Right renal pelvis (tissue), 4 donors: ENCODE results near the gene THSD7B. TPM values are rescaled to one million over a fixed set of nuclear protein-coding genes. Genes with fewer than 3 reads are reported as not detected.
"Not testable (repeated sequence)": the region's sequence is repeated elsewhere in the genome, so short reads cannot be mapped to it uniquely, and the experiment has no call there.

Experiments
- DNase-seq, 4 donors: peaks; one replicate each; pipeline ENCODE4 v3.0.0-alpha.2; 2013; ENCODE audit warnings: low read depth in 4 of 4, low spot score in 3 of 4, missing footprints in 1 of 4
- polyA plus RNA-seq, 4 donors: library from polyadenylated mRNA; unstranded; fragments of 120-200 nt; gene quantifications; one replicate each; pipeline ENCODE4 v1.2.1, GENCODE V29; 2013; ENCODE audit not compliant: insufficient read length in 4 of 4

Gene THSD7B
- polyA plus RNA-seq, 4 donors = 3.3 to 5.5 (median 5.0) TPM

DNA sequence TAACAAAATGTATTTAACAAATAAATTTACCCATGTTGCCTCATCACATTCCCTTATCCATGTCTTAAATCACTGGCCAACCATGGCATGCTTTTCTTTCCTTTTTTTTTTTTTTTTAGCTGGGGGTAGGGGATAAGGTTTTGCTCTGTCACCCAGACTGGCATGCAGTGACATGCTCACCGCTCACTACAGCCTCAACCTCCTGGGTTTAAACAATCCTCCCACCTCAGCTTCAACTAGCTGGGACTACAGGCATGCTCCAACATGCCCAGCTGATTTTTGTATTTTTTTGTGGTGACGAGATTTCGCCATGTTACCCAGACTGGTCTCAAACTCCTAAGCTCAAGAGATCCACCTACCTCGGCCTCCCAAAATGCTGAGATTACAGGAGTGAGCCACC lies 266.4 kb downstream of the THSD7B start:
- DNase-seq = no peak

- DNase-seq = no peak
Measured at GRCh38 chr2:137036619-137037018, 271.3 kb downstream of the THSD7B start.

GRCh38 chr2:137039482-137040152 lies 274.3 kb downstream of the THSD7B start:
- DNase-seq = no peak

GRCh38 chr2:137047369-137047768 lies 282.0 kb downstream of the THSD7B start:
- DNase-seq = no peak

DNA sequence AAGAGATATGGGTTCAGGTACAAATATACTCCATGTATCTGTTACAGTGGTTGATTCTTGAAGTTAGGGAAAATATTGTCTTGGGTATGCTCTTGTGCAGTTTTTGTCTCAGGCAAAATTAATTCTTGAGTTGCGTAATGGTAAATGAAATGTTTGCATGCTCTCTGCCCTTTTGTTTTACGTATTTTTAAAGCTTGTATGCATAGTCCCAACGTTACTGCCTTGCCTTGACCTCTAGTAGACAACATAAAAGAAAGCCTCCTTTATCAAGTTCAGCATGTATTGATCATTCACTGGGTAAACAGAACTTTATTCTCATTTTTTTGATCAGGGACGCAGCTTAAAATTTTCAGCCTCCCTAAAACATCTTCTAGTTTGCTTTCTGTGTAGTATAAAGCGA lies 283.1 kb downstream of the THSD7B start:
- DNase-seq = no peak

DNA sequence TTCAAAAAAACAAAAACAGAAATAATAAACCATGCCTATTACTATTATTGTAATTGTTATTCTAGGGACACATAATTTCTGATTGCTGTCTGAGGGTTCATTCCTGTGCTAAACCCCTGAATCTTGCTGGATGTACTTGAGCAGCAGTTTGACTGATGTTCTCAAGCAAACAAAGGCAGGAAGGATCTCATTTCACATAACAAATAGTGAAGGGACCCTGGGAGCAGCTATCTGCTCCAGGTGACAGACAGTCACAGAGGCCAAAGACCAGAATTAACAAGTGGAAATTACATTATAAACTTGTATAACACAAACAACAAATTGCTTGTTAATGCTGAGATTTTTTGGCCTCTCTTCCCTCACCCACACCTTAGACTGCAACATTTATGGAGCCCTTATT lies 284.2 kb downstream of the THSD7B start:
- no peak for DNase-seq

DNA sequence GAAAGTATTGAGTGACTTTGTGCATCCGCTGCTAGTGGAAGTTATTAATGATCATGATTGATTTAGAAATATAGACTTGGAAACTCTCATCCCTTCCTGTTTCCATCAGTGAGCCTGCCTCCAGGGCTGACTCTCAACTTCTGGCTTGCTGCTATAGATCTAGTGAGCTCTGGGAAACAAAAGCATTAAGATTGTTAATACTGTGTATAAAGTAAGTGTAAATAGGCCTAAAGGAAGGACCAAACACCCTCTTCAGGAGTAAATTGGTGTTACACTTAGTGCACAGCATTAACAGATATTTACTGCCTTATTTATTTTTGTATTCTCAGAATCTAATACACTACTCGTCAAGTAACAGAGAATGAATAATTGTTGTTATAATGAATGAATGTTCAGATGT lies 285.6 kb downstream of the THSD7B start:
- no peak for DNase-seq

- DNase-seq = peak in 1 of 4 donors; percentile 17
Measured at GRCh38 chr2:137051778-137052398, 286.5 kb downstream of the THSD7B start.

GRCh38 chr2:137056704-137057103 lies 291.4 kb downstream of the THSD7B start:
- no peak for DNase-seq

DNA sequence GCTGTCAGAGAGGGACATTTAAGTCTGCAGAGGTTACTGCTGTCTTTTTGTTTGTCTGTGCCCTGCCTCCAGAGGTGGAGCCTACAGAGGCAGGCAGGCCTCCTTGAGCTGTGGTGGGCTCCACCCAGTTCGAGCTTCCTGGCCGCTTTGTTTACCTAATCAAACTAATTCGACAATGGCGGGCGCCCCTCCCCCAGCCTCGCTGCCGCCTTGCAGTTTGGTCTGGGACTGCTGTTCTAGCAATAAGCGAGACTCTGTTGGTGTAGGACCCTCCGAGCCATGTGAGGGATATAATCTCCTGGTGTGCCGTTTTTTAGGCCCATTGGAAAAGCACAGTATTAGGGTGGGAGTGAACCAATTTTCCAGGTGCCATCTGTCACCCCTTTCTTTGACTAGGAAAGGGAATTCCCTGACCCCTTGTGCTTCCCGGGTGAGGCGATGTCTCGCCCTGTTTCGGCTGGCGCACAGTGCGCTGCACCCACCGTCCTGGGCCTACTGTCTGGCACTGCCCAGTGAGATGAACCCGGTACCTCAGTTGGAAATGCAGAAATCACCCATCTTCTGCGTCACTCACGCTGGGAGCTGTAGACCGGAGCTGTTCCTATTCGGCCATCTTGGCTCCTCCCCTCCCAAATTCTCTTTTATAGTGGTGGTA lies 310.9 kb downstream of the THSD7B start:
- DNase-seq = not testable (repeated sequence)

GRCh38 chr2:137091704-137092103 lies 326.4 kb downstream of the THSD7B start:
- DNase-seq = no peak

DNA sequence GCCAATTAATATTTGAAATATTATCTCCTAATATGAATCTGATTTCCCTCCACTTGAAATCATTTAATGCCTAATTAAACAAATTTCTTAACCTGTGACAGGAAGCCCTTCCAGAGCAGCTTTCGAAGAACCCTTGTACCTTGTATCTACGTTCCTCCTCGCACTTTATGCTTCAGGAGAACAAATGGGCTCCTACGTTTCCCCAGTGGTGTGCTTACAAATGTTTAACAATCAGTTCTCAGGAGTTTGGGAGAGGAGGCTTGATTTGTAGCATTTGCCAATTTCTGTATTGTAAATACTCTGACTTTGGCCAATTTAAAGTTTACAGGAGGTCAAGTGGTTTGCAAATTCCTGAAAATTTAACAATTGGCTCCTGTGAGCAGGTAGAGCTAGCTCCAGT lies 327.8 kb downstream of the THSD7B start:
- DNase-seq = no peak

DNA sequence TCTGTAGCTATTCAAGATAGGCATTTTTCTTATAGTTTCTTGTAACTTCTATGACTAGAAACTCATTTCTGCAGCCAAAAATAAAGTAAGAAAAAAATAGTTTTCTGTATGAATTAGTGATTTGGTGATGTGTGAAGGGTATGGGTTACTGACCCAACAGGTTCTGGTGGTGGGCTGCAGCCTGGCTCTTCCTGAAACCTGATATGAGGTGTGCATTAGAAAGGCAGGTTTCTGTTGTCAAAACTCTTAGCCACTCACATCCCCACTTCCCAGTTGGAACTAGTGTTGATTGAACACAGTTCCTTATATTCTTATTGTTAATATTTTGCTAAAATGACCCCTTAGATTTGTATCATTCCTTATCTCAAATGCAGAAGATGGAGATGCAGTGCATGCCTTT lies 330.8 kb downstream of the THSD7B start:
- no peak for DNase-seq

DNA sequence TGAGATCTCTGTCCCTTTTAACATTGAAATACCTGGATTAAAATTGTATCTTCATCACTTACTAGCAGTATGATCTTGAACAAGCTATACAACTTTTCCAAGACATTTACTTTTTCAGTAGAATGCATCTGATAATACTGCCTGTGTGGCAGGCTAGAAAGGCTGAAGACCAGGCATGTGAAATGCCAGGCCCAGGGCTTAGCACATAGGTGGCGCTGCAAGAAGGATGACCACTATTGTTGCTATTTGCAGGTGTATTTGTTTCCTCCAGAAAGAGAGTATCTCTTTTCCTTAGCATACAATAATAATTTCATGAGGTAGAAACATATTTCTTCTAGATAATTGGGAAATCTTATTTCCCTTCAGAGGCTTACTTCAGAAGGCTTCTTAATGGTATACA lies 331.3 kb downstream of the THSD7B start:
- DNase-seq = no peak

DNA sequence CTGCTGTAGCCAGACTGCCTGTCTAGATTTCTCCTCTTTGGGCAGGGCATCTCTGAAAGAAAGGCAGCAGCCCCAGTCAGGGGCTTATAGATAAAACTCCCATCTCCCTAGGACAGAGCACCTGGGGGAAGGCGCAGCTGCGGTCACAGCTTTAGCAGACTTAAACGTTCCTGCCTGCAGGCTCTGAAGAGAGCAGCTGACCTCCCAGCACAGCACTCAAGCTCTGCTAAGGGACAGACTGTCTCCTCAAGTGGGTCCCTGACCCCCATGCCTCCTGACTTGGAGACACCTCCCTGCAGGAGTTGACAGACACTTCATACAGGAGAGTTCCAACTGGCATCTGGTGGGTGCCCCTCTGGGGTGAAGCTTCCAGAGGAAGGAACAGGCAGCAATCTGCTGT lies 336.5 kb downstream of the THSD7B start:
- DNase-seq = not testable (repeated sequence)

DNA sequence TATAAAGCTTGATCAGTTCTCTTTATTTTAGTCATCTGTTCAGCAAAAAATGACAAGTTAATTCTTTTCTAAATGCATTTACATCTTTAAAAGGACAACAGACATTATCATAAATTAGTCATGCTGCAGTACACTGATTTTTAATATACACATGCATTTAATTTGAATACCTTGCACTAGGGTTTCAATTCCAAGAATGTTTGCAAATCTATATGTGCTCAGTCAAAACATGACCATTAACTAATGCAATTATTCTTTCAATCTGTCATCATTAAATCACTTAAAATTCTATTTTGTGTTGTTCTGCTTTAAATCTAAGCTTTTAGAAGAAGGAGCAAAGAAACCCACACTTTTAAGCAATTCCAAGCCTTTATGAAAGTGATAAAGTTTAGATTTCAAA lies 342.6 kb downstream of the THSD7B start:
- DNase-seq = no peak

DNA sequence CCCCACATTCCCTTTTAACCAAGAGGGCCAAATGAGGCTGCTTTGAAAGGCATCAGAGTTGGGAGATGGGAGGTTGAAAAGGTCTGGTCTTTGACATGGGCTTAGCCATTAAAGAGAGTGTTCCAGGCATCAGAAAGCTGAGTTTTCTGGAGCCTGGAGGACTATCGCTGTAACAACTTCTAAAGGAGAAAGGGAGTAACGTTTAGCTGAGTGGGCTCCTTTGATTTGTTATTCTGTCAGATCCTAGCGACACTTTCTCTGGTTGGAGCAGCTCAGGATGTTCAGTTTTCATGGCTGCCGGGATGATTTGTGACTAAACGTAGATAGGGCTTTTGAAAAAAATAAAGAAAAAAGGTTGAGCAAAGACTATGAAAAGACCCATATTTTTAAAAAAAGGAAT lies 346.6 kb downstream of the THSD7B start:
- no peak for DNase-seq

DNA sequence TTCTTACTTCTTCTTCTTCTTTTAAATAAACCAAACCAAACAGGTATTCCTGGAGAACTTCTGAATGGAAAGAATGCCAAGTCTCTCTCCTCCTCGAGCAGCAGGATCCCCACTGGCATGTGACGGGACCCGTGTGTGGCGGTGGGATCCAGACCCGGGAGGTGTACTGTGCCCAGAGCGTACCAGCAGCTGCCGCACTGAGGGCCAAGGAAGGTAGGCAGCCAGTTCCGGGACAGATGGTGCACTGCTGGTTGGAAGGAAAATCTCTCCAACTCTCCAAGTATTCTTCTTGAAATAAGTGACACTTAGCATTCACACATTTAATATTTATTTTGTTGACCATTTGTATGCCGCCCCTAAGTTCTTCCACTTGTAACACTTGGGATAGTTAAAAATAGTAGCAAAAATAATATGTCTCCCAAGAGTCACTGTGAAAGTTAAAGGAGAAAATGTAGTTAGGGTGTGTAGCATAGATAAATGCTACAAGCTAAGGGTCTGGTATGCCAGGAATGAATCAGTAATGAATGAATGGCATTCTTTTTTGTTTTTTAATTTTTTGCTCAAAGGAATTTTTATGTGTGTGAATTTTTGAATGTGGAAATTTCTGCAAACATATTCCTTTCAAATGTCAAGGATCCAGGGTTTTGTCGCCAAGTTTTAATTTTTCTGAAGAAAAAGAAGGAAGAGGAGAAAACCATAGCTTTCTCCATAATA lies 349.9 kb downstream of the THSD7B start:
- no peak for DNase-seq

DNA sequence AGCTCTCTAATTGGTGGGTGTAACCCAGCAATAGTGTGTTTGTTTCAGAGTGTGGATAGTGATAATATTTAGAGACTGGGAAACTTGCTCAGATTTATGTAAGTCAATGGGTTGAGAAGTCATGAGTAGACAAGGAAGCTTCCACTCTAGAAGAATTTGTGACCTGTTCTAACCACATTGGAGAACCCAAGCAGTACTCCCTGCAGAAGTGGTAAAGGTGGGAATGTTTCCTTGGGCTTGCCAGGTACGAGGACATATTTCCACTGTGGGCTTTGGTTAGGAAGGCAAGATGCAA lies 350.4 kb downstream of the THSD7B start:
- no peak for DNase-seq

- DNase-seq = no peak
Measured at GRCh38 chr2:137117385-137117784, 352.0 kb downstream of the THSD7B start.

DNA sequence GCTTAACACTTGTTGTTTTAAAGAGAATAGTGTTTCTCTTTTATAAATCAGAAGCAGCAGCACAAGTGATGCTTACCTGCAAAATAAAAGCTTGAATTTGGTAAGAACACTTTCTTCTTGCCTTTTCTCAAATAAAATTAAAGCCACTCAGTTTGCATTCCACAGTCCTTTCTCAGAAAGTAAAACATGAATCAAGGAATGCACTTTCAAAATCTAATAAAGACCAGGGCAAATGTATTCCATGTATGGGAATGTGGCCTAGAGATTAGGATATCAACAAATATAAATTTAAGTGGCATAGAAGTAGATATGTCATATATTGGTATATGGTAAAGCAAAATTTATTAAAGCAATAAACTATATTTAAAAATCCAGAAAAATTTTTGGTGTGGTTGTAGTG lies 352.8 kb downstream of the THSD7B start:
- DNase-seq = no peak

DNA sequence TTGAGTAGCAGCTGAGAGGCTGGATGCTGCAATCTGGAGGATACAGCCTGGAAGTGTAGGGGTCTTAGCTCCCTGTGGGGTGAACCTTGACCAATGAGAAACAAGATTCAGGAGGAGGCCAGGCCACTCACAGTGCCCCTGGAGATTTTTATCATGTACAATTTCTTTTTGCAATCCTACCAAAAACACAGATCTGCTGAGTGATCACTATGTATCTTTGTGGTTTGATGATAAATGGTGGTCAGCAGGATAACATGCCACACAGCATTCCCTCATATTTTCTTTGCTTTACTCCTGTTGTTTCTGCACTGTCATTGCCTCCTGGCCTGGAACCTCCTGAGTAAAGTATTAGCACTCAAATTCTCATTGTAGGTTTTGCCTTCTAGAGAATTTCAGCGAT lies 357.9 kb downstream of the THSD7B start:
- DNase-seq = no peak
